ENCODE results near the gene VPS26C.

VPS26C gene

DNA sequence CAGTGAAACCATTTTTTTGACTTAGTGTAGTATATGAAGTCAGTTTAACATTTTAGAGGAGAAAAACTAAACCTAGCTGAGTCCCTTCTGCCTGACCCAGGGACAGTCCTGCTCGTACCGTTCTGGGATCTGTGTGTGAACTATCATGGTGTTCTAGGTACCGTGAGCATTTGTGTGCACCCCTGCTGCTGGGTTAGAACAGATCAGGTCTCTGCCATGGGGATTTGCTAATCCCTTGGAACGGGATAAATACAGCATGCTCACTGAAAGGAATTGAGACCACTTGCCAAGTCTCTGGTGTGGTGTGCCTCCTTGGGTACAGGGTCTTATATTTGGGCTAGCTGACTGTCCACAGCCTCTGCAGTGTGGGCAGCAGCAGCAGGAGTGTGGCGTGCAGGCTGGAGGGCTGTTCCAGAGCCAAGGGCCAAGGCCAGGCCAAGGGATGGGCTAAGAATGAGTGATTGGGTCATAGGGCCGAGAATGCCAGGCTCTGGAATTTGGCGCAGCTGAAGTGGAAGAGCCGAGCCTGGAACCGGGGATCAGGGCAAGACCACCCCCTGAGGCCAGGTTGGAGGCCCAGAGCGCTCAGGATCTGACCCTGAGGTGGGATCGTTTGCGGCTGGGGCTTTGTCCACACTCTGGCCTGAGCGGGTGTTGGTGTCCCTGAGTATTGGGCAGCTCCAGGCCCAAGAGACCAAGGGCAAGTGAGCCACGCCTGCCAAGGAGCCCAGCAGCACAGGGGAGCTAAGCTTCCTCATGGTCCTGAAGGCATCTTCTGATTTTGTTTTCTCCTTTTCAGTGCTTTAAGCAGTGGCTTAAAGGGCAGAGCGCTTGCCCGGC lies 66.3 kb downstream of the VPS26C start:
- DNase-seq, result no peak

DNA sequence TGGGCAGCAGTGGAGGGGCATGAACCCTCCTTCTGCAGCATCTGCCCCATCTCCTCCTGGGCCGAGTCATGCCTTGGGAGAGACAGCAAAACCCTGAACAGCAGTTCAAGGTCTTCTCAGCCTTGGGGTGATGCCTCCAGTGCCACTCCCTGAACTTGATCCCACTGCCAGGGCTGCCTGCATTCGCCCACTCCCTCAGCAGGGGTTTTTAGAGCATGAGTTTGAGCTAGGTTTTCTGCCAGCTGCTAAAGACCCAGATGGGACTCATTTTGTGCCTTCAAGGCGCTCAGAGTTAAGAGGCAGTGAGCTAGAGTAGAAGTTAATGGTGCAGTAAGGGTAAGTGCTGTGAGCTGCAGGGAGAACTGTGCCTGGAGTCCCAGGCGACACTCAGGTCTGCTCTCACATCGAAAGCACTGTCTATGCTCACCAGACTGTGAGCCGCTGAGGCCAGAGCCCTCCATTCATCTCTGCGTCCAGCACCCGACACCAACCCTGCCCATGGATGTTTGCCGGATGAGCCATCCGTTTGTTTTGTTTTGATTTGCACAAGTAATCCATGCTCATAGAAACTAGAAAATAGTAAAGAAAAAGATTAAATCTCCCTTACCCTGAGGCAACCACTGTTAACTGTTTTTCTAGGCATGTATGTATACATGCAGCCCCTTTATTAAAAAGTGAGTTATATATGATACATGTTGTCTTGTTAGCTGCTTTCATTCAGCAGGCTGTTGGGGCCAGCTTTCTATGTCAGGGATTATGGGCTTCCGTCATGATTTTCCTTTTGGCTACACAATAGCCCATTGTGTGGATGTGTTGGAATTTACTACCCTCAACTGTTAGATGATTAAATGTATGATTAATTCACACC lies 67.8 kb downstream of the VPS26C start:
- no peak for DNase-seq

DNA sequence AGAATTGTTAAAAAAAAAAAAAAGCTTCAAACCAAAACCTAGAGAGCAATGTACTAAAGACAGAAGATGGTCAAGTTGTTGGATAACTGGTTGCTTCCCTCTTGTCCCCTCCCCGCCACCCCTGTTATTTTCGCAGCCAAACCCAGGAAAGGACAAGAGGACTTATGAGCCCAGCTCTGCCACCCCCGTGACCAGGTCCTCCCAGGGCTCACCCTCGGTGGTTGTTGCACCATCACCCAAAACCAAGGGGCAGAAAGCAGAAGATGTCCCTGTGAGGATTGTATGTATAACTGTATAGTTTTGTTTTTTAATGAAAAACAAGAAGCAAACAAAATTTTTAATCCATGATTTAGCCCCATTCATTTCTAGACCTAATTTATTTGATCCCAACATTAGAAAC lies 69.4 kb downstream of the VPS26C start:
- no peak for DNase-seq

DNA sequence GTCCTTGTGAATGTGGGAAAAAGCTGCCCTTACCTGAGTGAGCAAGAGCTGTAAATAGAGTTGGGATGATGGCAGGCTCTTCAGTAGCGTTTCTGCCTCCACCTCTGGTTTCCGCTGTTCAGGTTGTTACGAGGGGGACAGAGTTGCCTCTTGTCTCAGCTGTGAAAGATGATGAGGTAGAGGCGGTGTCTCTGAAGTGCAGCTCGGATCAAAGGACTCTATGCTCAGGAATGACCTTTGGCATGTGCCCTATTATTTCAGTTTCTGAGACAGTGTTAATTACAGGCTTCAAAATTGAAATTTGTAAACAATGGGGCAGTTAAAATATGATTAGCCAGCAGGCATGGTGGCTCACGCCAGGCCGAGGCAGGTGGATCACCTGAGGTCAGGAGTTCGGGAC lies 70.3 kb downstream of the VPS26C start:
- DNase-seq, result no peak

DNA sequence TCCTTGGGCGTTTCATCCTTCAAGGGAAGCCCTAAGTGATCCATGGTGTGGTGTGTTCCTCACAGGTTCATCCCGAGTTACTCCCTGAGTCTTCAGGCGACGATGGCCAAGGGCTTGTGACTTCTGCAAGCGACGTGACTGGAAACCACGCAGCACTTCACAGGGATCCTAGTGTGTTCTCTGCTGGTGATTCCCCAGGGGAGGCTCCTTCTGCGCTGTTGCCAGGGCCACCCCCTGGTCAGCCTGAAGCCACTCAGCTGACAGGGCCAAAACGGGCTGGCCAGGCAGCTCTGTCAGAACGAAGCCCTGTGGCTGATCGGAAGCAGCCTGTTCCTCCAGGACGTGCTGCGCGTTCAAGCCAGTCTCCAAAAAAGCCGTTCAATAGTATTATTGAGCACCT lies 71.5 kb downstream of the VPS26C start:
- no peak for DNase-seq

DNA sequence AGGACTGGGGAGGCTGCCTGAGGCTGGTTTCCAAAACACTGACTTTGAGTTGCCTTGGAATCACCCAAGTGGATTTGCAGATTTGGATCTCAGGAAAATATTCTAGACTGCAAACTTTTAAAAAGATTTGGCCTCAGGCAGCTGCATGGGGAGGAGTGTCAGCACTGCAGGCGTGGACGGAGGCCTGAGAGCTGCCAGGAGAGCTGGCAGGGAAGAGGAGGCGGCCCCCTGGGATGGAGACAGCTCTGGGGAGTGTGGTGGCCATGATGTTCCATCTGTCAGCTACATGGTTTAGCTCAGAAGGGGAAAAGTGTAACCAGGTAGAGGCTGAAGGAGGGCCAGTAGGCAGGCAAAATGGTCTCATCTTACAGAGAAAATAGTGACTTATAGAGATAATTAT lies 72.1 kb downstream of the VPS26C start:
- no peak for DNase-seq

DNA sequence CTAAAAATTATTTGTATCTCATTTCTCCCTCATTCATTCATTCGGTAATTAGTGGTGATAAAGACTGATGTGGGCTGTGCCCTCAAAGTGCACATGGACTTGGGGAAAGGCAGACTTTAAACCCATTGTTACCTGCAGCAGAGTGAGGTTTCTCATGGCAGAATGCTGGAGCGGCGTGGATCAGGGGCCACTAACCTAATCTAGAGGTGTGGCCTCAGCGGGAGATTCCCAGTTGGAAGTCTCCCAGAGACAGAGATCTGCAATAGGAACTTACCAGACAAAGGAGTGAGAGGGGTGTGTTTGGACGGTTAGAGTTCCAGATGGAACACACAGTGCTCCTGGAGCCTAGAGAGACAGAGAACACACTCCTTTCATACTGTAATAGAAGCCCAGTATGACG lies 73.5 kb downstream of the VPS26C start:
- DNase-seq, result no peak

DNA sequence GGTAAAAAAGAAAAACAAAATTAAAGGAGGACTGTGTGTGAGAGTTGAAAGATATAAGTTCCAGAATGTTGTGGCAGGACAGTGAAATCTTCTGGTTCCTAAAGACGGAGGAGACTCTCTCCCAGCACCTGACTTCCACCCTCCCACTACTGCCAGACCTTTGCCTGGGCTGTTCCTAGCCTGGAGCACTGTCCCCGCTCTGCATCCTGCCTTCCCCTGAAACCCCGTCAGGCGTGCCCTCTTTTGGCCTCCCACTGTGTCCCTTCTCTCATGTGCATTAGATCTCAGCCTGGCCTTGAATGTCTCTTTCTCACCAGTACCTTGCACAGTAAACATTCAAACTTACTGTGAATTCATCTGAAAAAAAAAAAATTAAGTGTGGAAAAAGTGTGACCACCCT lies 74.1 kb downstream of the VPS26C start:
- no peak for DNase-seq

DNA sequence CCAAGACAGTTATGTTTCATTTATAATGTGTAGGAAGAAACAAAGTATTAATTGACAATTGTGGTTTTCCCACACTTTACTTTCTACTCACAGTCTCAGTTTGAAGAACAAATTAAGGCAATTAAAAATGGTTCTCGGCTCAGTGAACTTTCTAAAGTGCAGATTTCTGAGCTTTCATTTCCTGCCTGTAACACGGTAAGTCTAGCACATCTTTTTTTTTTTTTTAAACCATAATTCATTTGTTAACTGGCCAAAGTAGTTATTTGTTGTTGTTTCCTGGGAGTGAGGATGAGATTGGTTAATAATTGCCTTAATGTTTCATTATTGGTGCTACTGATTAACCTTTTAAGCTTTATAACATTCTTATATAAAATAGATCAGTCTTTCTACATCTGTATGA lies 75.1 kb downstream of the VPS26C start:
- DNase-seq, result no peak

DNA sequence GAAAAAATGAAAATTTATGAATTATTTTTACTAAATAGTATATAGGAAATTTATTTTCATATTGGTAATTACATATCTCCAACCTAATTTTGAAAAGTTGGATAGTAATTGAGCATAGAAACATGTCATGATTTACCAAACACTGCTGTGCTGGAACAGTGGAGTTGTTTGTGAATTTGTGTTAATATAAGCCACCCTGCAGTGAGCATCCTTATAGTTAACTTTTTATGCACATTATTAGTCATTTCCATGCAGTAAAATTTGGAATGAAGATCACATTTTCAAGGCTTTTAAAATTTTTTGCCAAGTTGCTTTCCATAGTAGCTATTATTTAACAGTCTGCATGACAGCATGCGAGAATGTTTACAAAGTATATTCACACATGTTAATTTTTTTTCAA lies 78.3 kb downstream of the VPS26C start:
- DNase-seq, result no peak

DNA sequence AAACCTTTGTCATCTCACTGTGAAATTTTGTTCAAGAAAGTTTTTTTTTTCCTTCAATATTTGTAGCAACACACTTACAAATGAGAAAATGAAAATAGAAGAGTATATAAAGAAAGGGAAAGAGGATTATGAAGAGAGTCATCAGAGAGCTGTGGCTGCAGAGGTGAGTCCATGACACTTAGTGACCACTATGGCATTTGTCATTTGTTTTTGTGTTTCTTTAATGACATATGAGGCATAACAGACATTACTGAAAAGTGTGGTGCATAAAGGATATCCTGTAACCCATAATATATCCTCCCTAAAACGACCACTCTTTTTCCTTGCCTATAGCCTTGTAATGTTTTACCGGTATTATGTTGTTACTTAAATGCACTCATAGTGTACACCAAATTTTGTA lies 80.2 kb downstream of the VPS26C start:
- DNase-seq, result no peak

DNA sequence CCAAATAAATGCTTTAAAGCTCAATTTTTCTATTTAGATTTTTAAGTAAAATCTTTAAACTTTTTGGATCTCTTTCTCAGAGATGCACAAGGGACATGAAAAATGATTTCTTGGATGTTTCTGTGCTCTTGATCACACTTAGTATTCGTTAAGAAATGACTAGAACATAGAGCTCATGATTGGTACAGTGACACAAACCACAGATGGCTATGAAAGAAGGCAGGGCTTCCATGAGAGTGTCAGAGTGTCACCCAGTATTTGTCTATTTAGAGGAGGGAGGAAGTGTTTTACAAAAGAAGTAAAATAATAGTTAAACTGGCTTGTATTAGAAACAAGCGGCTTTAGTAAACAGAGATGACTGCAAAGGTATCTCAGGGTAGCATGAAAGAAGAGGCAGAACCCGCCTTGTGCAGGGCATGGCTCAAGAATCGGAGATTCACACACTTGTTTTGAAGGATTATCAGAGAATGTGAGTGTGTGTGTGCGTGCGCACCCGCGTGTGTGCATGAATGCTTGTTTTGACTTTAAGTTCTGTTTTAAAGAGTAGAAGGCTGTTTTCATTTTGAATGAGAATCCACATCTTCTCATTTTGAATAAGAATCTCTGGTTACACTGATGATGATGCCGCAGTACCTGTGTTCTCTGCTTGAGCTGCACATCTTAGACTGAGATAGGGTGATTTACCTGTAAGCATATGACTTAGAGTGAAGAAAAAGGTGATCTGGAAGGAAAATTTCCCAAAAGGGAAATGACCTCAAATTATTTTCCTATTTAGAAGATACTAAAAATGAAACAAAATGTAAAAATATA lies 82.1 kb downstream of the VPS26C start:
- DNase-seq, result no peak

DNA sequence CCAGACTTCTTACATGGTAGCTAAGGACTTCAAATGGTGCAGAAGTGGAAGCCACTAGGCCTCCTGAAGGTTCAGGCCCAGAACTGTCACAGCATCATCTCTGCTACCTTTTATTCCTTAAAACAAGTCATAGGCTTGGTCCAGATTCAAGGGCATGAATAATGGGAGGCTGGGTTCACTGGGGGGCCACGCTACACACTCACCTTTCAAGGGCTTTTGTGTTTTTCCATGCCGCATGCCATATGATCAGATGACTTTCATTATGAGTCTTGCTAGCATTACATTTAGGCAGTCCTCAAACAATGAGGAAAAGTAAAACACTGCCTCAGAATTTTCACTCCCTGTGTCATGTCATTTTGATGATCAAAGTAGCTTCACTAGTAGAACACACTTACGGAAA lies 83.4 kb downstream of the VPS26C start:
- DNase-seq, result no peak

DNA sequence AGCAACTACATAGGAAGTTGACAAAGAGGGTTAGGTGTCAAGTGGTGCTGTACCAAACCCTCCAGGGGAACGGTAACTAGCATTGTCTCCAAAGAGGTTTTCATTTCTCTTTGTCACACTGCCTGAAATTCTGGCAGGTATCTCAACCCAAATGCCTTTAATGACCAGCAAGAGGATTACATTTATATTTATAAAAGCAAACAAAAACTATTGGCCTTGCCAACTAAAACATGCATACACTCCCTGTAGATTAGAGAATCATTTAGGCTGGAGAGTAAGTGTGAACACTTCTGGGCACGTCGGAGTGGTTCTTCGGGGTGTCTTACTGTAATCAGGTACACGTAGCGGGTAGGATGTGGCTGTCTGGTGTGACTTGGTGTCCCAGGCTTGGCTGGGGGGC lies 84.9 kb downstream of the VPS26C start:
- no peak for DNase-seq

DNA sequence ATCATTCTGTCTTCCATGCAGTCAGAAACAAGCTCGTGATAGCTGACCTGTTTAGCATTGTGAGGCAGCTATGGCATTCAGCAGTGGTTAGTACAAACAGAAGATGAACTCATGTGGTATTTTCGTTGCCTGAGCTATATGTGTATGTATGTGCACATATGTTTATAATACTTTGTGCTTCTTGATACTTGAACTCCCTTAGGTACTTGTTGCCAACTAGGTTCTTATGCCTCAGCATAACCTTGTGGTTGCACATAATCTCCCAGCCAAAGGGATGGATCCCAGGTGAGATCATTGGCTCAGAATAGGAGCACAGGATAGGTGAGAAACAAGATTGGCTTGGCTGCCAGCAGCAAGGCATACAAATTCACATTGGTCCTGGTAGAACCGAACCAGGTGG lies 86.1 kb downstream of the VPS26C start:
- DNase-seq, result no peak

DNA sequence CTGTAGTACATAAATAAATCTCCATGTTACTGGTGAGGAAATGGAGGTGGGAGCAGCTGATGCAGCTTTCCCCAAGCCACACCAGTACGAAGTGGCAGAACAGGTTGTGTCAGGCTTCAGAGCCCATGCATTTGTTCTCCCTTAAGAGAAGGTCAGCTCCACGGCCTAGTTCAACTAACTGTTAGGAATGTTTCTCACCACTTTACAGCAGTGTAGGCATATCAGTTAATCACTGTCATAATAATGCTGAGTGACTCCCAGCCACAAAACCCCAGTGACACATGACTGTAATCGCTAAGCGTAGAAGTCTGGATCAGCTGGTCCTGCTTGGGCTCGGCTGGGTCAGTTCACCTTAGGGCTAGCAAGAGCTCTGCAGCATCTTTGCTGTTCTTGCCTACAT lies 90.4 kb downstream of the VPS26C start:
- no peak for DNase-seq

Data from activated gamma-delta T cell treated with Interleukin-2 at 50 U/mL for 16 hours (primary cell).